NCI-H187 treated with DMSO at 0.1 percent for 48 hours (cell line): ENCODE measurements around the gene BARX1.
"Not testable (repeated sequence)": the region's sequence is repeated elsewhere in the genome, so short reads cannot be mapped to it uniquely, and the experiment has no call there.

Experiments used
- DNase-seq: peaks from one replicate; lab custom pipeline; 2025; lab: John Stamatoyannopoulos, UW

BARX1 gene

DNA sequence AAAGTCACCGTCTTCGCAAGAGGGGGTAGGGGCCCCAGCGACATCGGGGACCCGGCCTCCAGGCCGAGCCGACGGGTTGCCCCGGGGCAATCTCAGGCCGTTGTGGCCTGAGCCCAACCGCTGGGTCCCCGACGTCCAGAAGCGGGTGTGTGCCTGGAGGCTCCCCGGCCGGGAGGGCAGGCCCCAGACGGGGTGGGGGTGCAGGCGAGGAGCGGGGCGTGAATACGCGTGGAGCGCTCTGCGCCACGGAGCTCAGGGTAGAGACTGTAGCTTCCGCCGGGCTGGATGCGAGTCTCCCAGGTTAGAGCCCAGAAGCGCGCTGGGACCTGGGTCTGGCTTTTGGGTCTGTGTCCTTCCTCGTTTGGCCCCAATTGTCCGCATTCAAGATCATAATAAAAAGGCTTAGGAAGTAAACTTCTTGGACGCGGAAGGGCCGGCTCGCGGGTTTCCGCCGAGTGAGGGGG lies 3.5 kb downstream of the BARX1 start:
- DNase-seq, result no peak

- no peak for DNase-seq
These were observed 4.2 kb downstream of the BARX1 start for GRCh38 chr9:93950619-93951601.

- DNase-seq, result no peak
These were observed 5.3 kb downstream of the BARX1 start for GRCh38 chr9:93949694-93950449.

DNA sequence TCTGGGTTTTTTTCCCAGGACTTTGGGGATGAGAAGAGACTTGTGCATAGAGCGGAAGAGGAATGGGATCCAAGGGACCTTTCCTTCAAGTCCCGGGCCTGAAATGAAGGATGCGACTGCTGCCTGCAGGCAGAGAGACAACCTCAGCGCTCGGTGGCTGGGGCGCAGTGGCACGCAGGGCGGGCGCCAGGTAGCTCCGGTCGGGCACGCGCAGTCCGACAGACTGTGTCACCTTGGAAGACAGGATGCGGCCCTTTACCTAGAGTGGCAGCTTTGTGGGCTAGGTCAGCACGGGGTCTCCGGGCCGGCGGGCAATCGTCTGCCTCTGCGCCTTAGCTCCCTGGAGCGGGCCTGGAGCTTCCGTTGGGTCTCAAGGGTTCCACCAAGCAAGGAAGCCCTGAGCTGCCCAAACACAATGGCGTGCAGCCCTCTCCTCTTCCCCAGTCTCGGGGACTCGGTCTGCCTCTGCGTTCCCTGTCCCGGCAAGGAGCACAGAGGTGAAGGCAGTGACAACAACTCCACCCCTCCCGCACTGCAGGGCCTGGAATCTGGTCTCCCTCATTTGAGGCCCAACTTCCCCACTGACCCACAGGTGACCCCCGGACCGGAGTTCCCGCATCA lies 6.0 kb downstream of the BARX1 start:
- no peak for DNase-seq

DNA sequence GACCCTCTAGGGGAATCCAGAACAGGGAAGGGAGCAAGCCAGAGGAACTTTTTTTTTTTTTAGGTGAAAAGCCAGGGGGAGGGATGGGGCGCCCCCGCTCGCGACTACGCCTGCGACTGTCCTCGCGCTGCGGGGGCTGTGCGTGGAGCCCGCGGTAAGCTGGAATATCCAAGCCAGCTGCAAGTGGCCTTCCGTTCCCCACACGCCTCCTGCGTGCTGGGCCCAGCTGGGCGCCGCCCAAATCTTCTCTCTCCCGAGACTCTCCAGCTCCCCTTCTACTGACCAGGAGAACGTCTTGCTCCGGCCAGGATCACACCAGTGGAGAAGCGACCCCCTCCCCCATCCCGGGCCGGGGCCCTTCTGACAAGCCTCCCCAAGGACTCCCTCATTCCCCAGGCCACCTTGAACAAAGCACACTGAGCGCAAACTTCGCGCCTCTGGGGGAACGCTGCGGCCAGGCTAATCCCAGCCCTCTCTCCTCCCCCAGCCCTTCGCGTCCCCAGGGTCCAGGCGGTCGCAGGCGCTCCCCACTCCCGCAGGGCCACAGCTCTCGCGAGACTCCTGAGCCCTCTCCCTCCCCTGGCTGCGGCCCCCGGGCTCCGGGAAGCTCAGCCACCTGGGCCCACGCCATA lies 6.6 kb downstream of the BARX1 start:
- DNase-seq, result no peak

GRCh38 chr9:93947409-93948070 lies 7.6 kb downstream of the BARX1 start:
- DNase-seq, result no peak

DNA sequence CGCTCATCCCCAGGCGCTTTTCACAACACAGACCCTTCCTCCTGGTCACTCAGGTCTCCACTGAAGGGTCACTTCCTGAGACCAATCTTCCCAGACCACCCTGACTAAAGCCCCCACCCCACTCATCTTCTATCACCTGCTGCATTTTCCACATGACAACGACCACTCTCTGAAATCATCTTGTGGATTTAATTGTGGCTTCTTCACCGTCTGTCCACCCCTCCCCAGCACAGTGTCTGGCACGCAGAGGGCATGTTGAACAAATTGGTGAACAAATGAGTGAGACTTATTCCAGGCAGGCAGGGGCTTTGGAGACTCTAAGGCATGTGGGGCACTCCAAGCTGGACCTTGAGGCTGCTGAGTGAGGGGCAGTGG lies 8.8 kb downstream of the BARX1 start:
- DNase-seq, result no peak

GRCh38 chr9:93945400-93946337 lies 9.5 kb downstream of the BARX1 start:
- DNase-seq, result no peak

DNA sequence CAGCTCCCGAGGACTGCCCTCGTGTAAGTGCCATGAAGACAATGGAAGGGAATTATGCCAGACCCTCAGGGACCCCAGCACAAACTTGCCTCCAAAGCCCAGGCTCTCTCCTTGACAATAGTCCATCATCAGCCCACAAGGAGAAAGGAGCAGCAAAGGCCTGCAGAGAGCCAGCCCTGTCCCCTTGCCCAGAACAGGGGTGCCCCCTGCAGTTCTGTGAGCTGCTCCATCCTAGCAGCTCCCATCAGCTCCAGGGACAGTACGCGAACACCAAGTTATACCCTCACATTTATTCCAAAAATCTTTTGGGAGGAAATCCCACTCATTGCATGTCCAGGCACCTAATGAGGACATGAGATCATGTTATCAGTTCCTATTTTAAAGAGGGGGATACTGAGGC lies 11.1 kb downstream of the BARX1 start:
- no peak for DNase-seq

DNA sequence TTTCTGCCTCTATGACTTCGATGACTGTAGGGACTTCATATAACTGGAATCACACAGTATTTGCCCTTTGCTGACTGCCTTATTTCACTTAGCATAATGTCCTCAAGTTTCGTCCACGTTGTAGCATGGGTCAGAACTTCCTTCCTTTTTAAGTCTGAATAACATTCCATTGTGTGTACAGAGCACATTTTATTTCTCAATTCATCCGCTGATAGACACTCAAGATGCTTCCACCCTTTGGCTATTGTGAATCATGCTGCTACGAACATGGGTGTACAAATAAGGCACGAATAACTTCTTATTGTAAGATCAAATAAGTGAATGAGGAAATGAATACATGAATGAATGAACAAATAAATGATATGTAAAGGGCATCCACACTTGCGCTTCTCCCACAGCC lies 13.0 kb downstream of the BARX1 start:
- no peak for DNase-seq

DNA sequence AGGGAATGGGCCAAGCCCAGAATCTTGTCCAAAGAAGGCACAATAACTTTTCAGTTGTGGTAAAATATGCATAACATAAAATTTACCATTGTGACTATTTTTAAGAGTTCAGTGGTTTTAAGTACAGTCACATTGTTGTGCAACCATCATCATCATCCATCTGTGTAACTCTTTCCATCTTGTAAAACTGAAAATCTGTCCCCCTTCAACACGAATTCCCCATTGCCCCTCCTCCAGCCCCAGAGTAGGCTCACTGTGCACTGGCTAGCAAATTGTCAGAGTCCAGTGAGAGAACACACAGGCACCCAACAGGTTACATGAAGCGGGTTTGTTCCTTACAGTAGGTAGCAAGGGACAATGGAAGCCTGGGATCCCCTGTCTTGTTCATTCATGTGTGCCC lies 13.7 kb downstream of the BARX1 start:
- no peak for DNase-seq

DNA sequence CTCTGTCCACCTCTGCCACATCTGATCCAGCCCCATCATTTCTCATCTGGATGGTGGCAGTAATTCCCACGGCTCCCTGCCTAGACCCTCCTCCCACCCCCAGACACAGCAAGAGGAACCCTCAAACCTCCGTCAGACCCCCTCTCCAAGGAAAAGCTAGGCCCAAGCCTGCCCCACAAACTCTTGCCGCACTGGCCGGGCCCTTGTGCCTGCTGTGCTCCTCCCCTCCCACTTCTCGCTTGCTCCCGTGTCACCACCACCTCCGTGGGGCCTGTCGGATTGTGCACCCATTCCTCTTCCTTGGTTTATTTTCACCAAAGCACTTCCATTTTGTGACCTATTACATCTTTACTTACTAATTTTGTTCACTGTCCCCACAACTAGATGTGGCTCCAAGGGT lies 14.2 kb downstream of the BARX1 start:
- DNase-seq, result no peak

- not testable (repeated sequence) for DNase-seq
These were observed 15.6 kb downstream of the BARX1 start for GRCh38 chr9:93939589-93939988.

DNA sequence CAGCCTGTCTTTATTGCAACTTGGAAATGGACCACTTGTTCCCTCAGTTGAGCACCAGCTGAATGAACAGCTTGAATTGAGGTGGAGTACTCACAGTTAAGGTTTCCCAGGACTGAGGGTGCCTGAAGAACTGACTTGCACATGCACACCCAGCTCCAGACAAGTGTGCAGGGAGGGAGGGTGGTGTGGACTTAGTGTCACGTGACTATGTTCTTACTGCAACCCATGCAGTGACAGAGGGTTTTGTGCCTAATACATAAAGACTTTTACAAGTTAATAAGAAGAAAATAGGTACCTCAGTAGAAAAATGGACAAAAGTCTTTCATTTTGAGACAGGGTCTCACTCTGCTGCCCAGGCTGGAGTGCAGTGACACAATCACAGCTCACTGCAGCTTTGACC lies 18.0 kb downstream of the BARX1 start:
- DNase-seq, result no peak

DNA sequence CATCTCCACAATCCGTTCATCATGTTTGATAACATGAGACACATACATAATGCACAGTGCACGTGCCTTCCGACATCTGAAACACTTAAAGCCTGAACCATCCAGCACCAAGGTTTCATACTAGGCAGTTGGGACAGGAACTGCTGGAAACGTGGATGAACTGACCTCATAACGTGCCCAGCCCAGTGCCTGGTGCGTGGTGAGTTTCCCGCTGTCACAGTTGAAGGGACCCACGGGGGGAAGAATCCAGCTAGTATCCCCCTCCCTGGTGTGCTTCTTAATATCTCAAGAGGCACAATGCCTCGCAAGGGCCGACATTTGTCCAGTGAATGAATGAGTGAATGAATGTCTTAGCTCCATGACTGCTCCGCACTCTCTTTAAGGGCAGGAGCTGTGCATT lies 23.2 kb downstream of the BARX1 start:
- no peak for DNase-seq

- DNase-seq, result no peak
These were observed 25.1 kb downstream of the BARX1 start for GRCh38 chr9:93930070-93930469.

- DNase-seq, result no peak
These were observed 25.9 kb downstream of the BARX1 start for GRCh38 chr9:93929231-93929630.

DNA sequence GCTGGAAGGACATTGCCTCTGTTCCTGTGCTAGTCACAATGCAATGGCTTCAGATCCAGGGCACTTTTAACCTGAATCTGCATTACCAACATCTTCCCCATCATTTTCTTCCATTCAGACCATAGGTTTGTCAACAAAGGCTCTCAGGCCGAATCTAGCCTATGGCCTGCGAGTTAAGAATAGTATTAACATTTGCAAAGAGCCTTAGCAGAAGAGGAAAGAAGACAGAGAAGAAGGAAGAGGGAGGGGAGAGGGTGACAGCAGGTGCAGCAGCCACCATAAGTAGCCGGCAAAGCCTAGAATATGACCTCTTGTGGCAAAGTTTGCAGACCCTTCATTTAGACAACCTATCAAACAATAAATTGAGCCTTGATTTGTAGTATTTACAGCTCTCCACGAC lies 32.6 kb downstream of the BARX1 start:
- DNase-seq, result no peak

- DNase-seq, result no peak
These were observed 34.9 kb downstream of the BARX1 start for GRCh38 chr9:93920131-93920800.

DNA sequence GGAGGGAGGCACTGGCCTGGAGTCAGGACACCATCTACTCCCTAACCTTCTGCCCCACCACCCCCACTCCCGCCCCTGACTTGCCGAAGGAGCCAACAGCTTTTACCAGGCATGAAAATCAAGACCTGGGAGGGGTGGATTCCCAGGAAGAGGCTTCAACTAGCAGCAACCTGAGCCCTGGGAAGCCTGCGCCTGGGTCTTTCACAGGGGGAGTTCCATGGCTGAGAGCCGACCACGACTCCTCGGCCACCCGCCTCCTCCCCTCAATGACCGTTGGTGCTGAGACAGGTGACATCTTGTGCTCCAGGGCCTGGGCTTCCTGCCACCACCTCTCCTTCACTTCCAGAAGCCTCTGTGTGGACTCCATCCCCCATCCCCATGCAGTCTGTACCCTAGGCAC lies 37.1 kb downstream of the BARX1 start:
- no peak for DNase-seq
